HepG2 (cell line): ENCODE results near the gene CDC27. TPM values are rescaled to one million over a fixed set of nuclear protein-coding genes. Genes with fewer than 3 reads are reported as not detected.

ENCODE experiments used
- ATAD3A ChIP-seq: sonication (generic); formaldehyde crosslinking; IDR thresholded peaks from 2 replicates; pipeline ENCODE4 v1.4.0; 2020; ENCODE audit warnings: missing genetic modification reagents
- CCAR2 ChIP-seq: fragments of 200-400 bp; formaldehyde crosslinking; optimal IDR thresholded peaks from 2 replicates; pipeline ENCODE3; 2018; ENCODE audit warnings: low read depth, mild to moderate bottlenecking, low read length, moderate library complexity
- GATA4 ChIP-seq: sonication (generic); IDR thresholded peaks from 2 replicates; pipeline ENCODE4 v1.6.1; 2016; ENCODE audit warnings: antibody characterized with exemption, low read depth, borderline replicate concordance
- HES4 ChIP-seq: sonication (generic); formaldehyde crosslinking; IDR thresholded peaks from 2 replicates; pipeline ENCODE4 v1.9.0; 2021; ENCODE audit warnings: mild to moderate bottlenecking, missing genetic modification reagents, borderline replicate concordance
- JUNB ChIP-seq: sonication (generic); formaldehyde crosslinking; IDR thresholded peaks from 2 replicates; pipeline ENCODE4 v1.8.0; 2022; ENCODE audit warnings: missing genetic modification reagents, mild to moderate bottlenecking, borderline replicate concordance
- RAD21 ChIP-seq: fragments of 450-650 bp; formaldehyde crosslinking; IDR thresholded peaks from 2 replicates; pipeline ENCODE4 v1.5.0; 2020; ENCODE audit warnings: mild to moderate bottlenecking
- SMAD1 ChIP-seq: sonication (generic); formaldehyde crosslinking; IDR thresholded peaks from 2 replicates; pipeline ENCODE4 v1.4.0; 2020; ENCODE audit warnings: missing genetic modification reagents, low read depth, mild to moderate bottlenecking, borderline replicate concordance
- SP5 ChIP-seq: IDR thresholded peaks from 2 replicates; pipeline ENCODE4 v1.6.1; 2016; ENCODE audit warnings: low read depth, borderline replicate concordance
- ZNF564 ChIP-seq: sonication (generic); formaldehyde crosslinking; IDR thresholded peaks from 2 replicates; pipeline ENCODE4 v1.8.1; 2023; ENCODE audit warnings: mild to moderate bottlenecking, missing genetic modification reagents
- ZNF709 ChIP-seq: sonication (generic); formaldehyde crosslinking; IDR thresholded peaks from 2 replicates; pipeline ENCODE4 v1.5.0; 2020; ENCODE audit warnings: mild to moderate bottlenecking, missing genetic modification reagents
- ZSCAN29 ChIP-seq: sonication (generic); formaldehyde crosslinking; conservative IDR thresholded peaks from 2 replicates; pipeline ENCODE4 v1.4.0; 2020; ENCODE audit warnings: mild to moderate bottlenecking, missing genetic modification reagents
- polyA plus RNA-seq, 8 experiments: library from polyadenylated mRNA; depleted of rRNA in 3 of 8; stranded (reverse) in 7 of 8; unstranded in 1 of 8; fragments of >200 nt; fragmentation: Illumina TruSeq in 4 of 8; extraction: Trizol in 4 of 8; gene quantifications; 2 replicates each; pipeline versions ENCODE4 v1.2.1 to v1.2.3, GENCODE V29; 2011 to 2016; ENCODE audit warnings: low read depth in 4 of 8, missing spikeins in 1 of 8, mixed read lengths in 1 of 8; ENCODE audit not compliant: insufficient read depth in 1 of 8
- total RNA-seq, 5 experiments: library from RNA; depleted of rRNA; stranded (reverse); fragments of >200 nt; fragmentation: Illumina TruSeq; extraction: Trizol; gene quantifications; 2 replicates each; pipeline ENCODE4 v1.2.3, GENCODE V29; 2016; ENCODE audit warnings: low read depth in 1 of 5
- TF ChIP-seq, protein P1 (sequence below): sonication (generic); formaldehyde crosslinking; IDR thresholded peaks from 2 replicates; pipeline ENCODE4 v1.4.0; 2020; ENCODE audit warnings: mild to moderate bottlenecking, missing genetic modification reagents
- TF ChIP-seq, protein P2 (sequence below): sonication (generic); formaldehyde crosslinking; IDR thresholded peaks from 2 replicates; pipeline ENCODE4 v1.8.0; 2022; ENCODE audit warnings: mild to moderate bottlenecking, missing genetic modification reagents, moderate library complexity
- TF ChIP-seq, protein P3 (sequence below): sonication (generic); formaldehyde crosslinking; IDR thresholded peaks from 2 replicates; pipeline ENCODE4 v1.4.0; 2020; ENCODE audit warnings: missing genetic modification reagents, low read depth, mild to moderate bottlenecking, borderline replicate concordance
- TF ChIP-seq, protein P4 (sequence below): sonication (generic); formaldehyde crosslinking; conservative IDR thresholded peaks from 2 replicates; pipeline ENCODE4 v1.4.0; 2020; ENCODE audit warnings: missing genetic modification reagents

The CDC27 gene
- total and polyA plus RNA-seq, 2 of the 13 experiments (the other 11 are each of a cell fraction or from before 2014, with no cell fraction given) = 80.7 to 102 TPM

DNA sequence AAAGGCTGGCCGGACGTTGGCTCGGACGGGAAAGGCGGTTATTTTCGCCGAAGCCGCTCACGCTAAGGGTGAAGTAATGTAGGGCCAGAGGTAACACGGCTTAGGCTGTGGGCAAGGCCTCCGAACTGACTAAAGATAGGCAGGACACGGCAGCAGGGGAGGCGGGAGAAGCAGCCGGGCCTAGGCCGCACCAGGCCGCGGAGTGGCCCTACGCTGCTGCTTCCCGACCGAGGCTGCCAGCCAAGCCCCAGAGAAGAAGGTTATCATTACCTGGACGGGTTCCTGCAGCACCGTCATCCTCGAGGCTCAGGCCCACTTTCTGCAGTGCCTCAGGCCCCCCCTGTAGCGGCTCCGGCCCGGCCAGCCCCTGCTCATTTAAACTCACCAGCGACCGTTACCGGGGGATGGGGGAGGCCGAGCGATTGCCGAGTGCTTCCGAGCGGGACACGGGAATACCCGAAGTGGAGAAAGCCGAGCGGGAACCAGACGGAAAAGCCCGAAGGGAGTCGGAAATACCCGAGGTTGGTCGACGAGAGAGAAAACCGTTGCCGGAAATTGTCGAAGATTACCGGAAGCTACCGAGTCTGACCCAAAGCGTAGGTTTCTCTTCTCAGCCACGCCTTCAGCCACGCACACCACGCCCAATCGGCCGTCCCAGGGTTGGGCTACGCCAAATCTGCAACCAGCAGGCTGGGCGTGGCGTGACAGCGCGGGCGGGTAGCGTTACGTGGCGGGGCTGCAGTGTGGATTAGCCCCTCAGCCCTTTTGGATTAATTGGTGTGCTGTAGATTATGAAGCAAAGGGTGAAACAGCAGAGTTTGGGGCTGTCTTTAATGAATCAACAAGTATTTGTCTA, at the start of gene CDC27 (continued):
- TF ChIP-seq, protein P1, sequence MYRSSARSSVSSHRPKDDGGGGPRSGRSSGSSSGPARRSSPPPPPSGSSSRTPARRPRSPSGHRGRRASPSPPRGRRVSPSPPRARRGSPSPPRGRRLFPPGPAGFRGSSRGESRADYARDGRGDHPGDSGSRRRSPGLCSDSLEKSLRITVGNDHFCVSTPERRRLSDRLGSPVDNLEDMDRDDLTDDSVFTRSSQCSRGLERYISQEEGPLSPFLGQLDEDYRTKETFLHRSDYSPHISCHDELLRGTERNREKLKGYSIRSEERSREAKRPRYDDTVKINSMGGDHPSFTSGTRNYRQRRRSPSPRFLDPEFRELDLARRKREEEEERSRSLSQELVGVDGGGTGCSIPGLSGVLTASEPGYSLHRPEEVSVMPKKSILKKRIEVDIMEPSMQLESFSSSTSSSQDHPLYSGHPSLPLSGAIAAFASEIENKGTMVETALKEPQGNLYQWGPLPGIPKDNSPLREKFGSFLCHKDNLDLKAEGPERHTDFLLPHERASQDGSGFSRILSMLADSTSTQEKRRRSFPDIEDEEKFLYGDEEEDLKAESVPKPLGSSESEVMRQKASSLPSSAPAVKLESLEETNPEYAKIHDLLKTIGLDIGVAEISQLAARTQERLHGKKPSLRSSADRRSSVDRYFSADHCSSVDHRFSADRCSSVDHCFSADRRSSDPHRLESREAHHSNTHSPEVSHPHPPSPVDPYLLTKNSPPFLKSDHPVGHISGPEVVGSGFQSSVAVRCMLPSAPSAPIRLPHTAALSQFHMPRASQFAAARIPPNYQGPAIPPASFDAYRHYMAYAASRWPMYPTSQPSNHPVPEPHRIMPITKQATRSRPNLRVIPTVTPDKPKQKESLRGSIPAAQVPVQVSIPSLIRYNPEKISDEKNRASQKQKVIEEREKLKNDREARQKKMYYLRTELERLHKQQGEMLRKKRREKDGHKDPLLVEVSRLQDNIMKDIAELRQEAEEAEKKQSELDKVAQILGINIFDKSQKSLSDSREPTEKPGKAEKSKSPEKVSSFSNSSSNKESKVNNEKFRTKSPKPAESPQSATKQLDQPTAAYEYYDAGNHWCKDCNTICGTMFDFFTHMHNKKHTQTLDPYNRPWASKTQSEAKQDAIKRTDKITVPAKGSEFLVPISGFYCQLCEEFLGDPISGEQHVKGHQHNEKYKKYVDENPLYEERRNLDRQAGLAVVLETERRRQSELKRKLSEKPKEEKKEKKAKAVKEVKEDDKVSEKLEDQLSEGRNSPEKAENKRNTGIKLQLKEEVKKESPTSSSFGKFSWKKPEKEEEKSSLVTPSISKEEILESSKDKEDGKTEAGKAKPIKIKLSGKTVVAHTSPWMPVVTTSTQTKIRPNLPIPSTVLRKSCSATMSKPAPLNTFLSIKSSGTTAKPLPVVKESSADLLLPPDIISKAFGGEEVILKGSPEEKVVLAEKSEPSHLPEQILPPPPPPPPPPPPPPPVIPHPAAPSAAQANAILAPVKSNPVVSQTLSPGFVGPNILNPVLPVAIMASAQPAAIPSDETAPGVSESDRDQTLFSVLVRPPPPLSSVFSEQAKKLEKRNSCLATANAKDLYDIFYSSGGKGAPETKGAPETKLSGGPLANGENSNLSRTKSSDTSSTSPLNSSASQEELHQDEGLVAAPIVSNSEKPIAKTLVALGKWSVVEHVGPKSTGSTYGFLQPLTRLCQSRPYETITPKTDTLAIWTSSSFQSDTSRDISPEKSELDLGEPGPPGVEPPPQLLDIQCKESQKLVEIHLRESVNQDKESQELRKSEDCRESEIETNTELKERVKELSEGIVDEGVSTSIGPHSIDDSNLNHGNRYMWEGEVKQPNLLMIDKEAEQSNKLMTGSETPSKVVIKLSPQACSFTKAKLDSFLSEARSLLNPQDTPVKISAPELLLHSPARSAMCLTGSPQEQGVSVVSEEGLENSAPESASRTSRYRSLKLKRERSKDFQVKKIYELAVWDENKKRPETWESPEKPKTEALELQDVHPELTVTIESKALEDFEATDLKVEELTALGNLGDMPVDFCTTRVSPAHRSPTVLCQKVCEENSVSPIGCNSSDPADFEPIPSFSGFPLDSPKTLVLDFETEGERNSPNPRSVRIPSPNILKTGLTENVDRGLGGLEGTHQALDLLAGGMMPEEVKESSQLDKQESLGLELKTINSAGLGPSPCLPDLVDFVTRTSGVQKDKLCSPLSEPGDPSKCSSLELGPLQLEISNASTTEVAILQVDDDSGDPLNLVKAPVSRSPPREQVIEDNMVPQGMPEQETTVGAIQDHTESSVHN (CRISPR knock-in tag) = no peak; the same call in 1 of the 2 replicates
- TF ChIP-seq SMAD1 (CRISPR knock-in tag) (no peak; the same call in 1 of the 2 replicates), GATA4 (0 out of 2 replicates have a peak, but pooled peaks have one; percentile 19), ZNF564 (CRISPR knock-in tag) (peak; percentile 60; the same call in 1 of the 2 replicates), ATAD3A (CRISPR knock-in tag) (peak; percentile 93), CCAR2 (no peak), SP5 (CRISPR knock-in tag) (peak; percentile 55; the same call in 1 of the 2 replicates), HES4 (CRISPR knock-in tag) (peak; percentile 98), JUNB (CRISPR knock-in tag) (no peak; the same call in 1 of the 2 replicates), ZNF709 (peak; percentile 96; the same call in 1 of the 2 replicates), RAD21 (CRISPR knock-in tag) (peak; percentile 63; the same call in 1 of the 2 replicates), ZSCAN29 (0 out of 2 replicates have a peak, but pooled peaks have one; percentile 41)
- TF ChIP-seq, protein P2, sequence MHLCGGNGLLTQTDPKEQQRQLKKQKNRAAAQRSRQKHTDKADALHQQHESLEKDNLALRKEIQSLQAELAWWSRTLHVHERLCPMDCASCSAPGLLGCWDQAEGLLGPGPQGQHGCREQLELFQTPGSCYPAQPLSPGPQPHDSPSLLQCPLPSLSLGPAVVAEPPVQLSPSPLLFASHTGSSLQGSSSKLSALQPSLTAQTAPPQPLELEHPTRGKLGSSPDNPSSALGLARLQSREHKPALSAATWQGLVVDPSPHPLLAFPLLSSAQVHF (CRISPR knock-in tag) = no peak
- TF ChIP-seq, protein P3, sequence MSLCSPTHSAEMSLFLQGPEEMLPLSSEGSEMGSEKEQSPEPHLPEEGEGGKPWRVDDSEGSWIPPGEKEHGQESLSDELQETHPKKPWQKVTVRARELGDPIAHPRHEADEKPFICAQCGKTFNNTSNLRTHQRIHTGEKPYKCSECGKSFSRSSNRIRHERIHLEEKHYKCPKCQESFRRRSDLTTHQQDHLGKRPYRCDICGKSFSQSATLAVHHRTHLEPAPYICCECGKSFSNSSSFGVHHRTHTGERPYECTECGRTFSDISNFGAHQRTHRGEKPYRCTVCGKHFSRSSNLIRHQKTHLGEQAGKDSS (CRISPR knock-in tag) = no peak
- TF ChIP-seq, protein P4, sequence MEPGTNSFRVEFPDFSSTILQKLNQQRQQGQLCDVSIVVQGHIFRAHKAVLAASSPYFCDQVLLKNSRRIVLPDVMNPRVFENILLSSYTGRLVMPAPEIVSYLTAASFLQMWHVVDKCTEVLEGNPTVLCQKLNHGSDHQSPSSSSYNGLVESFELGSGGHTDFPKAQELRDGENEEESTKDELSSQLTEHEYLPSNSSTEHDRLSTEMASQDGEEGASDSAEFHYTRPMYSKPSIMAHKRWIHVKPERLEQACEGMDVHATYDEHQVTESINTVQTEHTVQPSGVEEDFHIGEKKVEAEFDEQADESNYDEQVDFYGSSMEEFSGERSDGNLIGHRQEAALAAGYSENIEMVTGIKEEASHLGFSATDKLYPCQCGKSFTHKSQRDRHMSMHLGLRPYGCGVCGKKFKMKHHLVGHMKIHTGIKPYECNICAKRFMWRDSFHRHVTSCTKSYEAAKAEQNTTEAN (CRISPR knock-in tag) = peak; percentile 66; the same call in 1 of the 2 replicates
